Sigmoid colon (tissue), 7 donors: Measurements from ENCODE around the gene SDK2. TPM values are rescaled to one million over a fixed set of nuclear protein-coding genes. Genes with fewer than 3 reads are reported as not detected.

ENCODE experiments used
- DNase-seq: peaks from one replicate; pipeline ENCODE4 v3.0.0-alpha.2; 2019
- H3K27ac ChIP-seq, 4 donors: fragments of 200-600 bp; sonication (generic); one replicate each; pipeline ENCODE4 v1.5.1; 2016 to 2019; ENCODE audit warnings: mild to moderate bottlenecking in 1 of 4
- H3K27me3 ChIP-seq, 3 donors: fragments of 200-600 bp; sonication (generic); one replicate each; pipeline ENCODE4 v1.5.1; 2019; ENCODE audit warnings: mild to moderate bottlenecking in 1 of 3
- H3K36me3 ChIP-seq, 4 donors: fragments of 200-600 bp; sonication (generic); one replicate each; pipeline ENCODE4 v1.5.1; 2016 to 2019
- H3K4me1 ChIP-seq, 4 donors: fragments of 200-600 bp; sonication (generic); one replicate each; pipeline ENCODE4 v1.5.1; 2017 to 2019
- H3K4me3 ChIP-seq, 4 donors: fragments of 200-600 bp; sonication (generic); one replicate each; pipeline ENCODE4 v1.5.1; 2017 to 2019; ENCODE audit warnings: mild to moderate bottlenecking in 2 of 4, moderate library complexity in 1 of 4
- H3K9me3 ChIP-seq, 4 donors: fragments of 200-600 bp in 3 of 4; sonication (generic) in 3 of 4; one replicate each; pipeline versions ENCODE4 v1.5.1 to v1.6.1; 2013 to 2019
- CTCF ChIP-seq, 4 experiments: fragments of 450-650 bp in 3 of 4; fragments of 200-600 bp in 1 of 4; IDR thresholded peaks; one replicate each; pipeline ENCODE4 v1.5.1; 2016 to 2019; ENCODE audit warnings: antibody characterized with exemption in 4 of 4, mild to moderate bottlenecking in 3 of 4, moderate library complexity in 2 of 4
- EP300 ChIP-seq, 4 donors: sonication (generic); formaldehyde crosslinking; IDR thresholded peaks; one replicate each; pipeline ENCODE4 v1.6.1; 2017; ENCODE audit warnings: antibody characterized with exemption in 4 of 4
- POLR2A ChIP-seq, 2 donors: fragments of 450-650 bp; IDR thresholded peaks; one replicate each; pipeline ENCODE4 v1.6.1; 2016; ENCODE audit warnings: antibody characterized with exemption in 2 of 2, mild to moderate bottlenecking in 2 of 2, moderate library complexity in 2 of 2
- POLR2AphosphoS5 ChIP-seq, 4 donors: sonication (generic); formaldehyde crosslinking; IDR thresholded peaks; one replicate each; pipeline ENCODE4 v1.6.1; 2017; ENCODE audit warnings: antibody characterized with exemption in 4 of 4
- WGBS, 2 donors: extraction: QIAGEN DNeasy Blood & Tissue Kit; methylation state at CpG; one replicate each; pipeline ENCODE4 v1.1.7; 2013; 5-methylcytosine and 5-hydroxymethylcytosine counted together
- intact Hi-C: fragments of 100-400 bp; cut with DNase I; formaldehyde crosslinking; loops from one replicate; pipeline ENCODE4 v1.15.1; 2023
- polyA plus RNA-seq, 3 donors: library from polyadenylated mRNA; stranded (reverse); fragments of 200-250 nt; gene quantifications; one replicate each; pipeline ENCODE4 v1.2.3, GENCODE V29; 2013
- total RNA-seq, 4 donors: library from RNA; depleted of rRNA; stranded (reverse); fragments of >200 nt; gene quantifications; one replicate each; pipeline ENCODE4 v1.1.0, GENCODE V29; 2016
- donor health status: healthy with polysubstance abuse.
- donor health status: Bipolar disorder and iron deficiency.
- donor health status: healthy.

The SDK2 gene
- total and polyA plus RNA-seq, 7 donors: under 0.01 to 1.9 (median 0.71) TPM

DNA sequence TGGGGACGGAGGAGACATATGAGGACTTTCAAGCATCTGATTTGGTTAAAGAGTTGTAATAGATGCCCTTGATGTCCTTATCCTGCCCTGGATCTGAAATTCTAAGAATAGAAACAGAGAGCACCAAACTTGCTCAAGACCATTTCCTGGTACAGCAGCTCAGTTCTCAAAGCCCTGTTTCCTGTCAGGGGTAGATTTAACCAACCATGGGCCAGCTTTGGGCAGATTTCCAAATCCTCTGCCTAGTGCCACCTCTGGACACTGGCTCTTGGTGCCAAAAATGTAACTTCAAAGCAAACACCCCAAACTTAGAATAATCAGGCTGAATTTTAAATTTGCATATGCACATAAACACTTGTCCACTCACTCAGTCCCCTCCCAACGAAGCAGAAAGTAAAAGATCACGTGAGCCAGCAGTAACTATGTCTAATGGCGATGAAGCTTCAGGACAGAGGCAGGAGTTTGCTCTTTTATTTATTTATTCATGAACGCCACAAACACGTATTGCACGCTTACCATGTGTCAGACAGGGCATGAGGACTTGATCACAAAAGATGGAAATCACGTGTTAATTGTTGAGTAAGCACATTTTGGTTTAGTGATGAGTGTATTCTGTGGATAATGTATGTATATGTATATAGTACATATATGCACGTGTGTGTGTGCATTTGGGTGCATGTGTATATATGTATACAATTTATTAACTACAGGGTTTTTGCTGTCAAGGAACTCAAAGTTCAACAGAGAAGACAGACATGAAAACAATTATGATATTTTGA lies 23.1 kb upstream of the SDK2 start:
- H3K4me3 ChIP-seq: no peak overlapping the region
- no peaks in the 10 kb centered on the region for H3K4me1 ChIP-seq
- no peak for TF ChIP-seq CTCF (IDR thresholded peaks at IDR 0.05)
- TF ChIP-seq POLR2AphosphoS5 (IDR thresholded peaks at IDR 0.05): no peak
- no peak for TF ChIP-seq EP300 (IDR thresholded peaks at IDR 0.05)
- no peak for TF ChIP-seq POLR2A (IDR thresholded peaks at IDR 0.05)
- DNase-seq: no peak
- no peak overlapping the region for H3K27ac ChIP-seq
- intact Hi-C loops: no loop called here
- peaks cover 0 to 31% (median 6%) of the 10 kb centered on the region in 3 donors for H3K27me3 ChIP-seq
- WGBS, 2 donors: 64 to 76% methylated on average over 9 of the region's 9 CpGs
- peaks cover 0 to 5% (median 4%) of the 10 kb centered on the region in 4 donors for H3K9me3 ChIP-seq
- no peaks in the 10 kb centered on the region for H3K36me3 ChIP-seq

DNA sequence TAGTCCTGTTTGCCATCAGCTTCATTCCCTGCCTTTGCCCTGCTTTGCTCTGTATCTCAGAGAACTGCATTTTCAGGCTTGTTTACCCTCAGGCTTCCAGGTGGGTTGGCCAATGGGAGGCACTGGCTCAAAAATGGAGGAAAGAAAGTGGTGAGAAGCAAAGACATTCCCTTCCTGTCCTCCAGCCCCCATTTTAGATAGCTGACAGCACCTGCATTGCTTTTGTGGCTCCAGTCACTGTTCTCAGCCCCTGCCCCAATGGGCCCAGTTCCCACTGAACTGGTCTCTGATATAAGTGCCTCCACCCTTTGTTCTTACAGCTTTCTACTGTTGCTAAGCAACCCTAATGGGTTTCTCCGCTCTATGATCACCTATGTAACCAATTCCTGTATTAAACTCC lies 19.4 kb upstream of the SDK2 start:
- no peak for TF ChIP-seq POLR2A (IDR thresholded peaks at IDR 0.05)
- no peak for TF ChIP-seq POLR2AphosphoS5 (IDR thresholded peaks at IDR 0.05)
- no peak for TF ChIP-seq EP300 (IDR thresholded peaks at IDR 0.05)
- TF ChIP-seq CTCF (IDR thresholded peaks at IDR 0.05): no peak
- H3K4me1 ChIP-seq: no peaks in the 10 kb centered on the region
- H3K27me3 ChIP-seq: peaks cover 0 to 30% (median 6%) of the 10 kb centered on the region in 3 donors
- 57 to 81% methylated on average over 1 of the region's 1 CpG for WGBS, 2 donors
- DNase-seq: no peak
- H3K36me3 ChIP-seq: no peaks in the 10 kb centered on the region
- H3K9me3 ChIP-seq: no peaks in the 10 kb centered on the region
- intact Hi-C loops: no loop called here
- H3K4me3 ChIP-seq: no peak overlapping the region
- no peak overlapping the region for H3K27ac ChIP-seq

- WGBS, 2 donors: 92 to 95% methylated on average over 5 of the region's 5 CpGs
- Histone ChIP-seq H3K27ac (no peak overlapping the region), H3K4me1 (no peaks in the 10 kb centered on the region), H3K27me3 (peaks cover 0 to 14% (median 0%) of the 10 kb centered on the region in 3 donors), H3K4me3 (no peak overlapping the region), H3K9me3 (no peaks in the 10 kb centered on the region), H3K36me3 (no peaks in the 10 kb centered on the region)
- intact Hi-C loops: no loop called here
- TF ChIP-seq CTCF (IDR thresholded peaks at IDR 0.05) (no peak), POLR2A (IDR thresholded peaks at IDR 0.05) (no peak), EP300 (IDR thresholded peaks at IDR 0.05) (no peak), POLR2AphosphoS5 (IDR thresholded peaks at IDR 0.05) (no peak)
- no peak for DNase-seq
Measured at GRCh38 chr17:73660366-73660765, 16.1 kb upstream of the SDK2 start.

DNA sequence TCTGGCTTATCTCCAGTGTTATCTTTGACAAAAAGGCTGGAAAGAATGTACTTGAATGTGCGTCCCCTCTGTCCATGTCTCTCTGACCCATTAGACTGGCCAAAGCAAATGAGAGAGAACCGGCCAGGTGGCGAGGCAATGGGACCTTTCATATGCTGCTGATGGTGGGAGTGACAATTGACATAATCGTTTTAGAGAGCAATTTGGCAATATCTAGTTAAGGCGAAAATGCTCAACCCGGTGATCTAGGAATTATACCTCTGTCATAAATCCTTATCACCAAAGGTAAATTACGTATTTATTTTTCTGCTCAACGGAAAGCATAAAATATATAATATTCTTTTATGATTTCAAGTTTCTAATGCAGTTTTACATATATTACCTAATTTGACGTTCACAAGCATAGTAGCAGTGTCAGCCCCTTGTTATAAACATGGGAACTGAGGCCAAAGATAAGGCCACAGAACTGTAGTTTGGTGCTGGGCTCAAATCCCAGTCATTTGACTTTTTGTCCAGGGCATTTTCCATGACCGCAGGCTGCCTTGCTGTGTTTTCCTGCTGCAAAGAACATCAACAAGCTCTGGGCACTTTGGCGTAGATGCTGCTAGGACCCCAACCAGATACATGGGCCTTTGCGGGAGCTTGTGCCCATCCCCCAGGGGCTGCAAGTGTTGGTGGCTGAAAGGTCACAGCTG lies 14.7 kb upstream of the SDK2 start:
- Histone ChIP-seq H3K36me3 (no peaks in the 10 kb centered on the region), H3K27ac (no peak overlapping the region), H3K27me3 (peaks cover 0 to 3% (median 0%) of the 10 kb centered on the region in 3 donors), H3K4me1 (no peaks in the 10 kb centered on the region), H3K9me3 (peaks cover 0 to 3% (median 0%) of the 10 kb centered on the region in 4 donors), H3K4me3 (no peak overlapping the region)
- DNase-seq: no peak
- intact Hi-C loops: no loop called here
- TF ChIP-seq POLR2A (IDR thresholded peaks at IDR 0.05): no peak
- no peak for TF ChIP-seq CTCF (IDR thresholded peaks at IDR 0.05)
- TF ChIP-seq EP300 (IDR thresholded peaks at IDR 0.05): no peak
- TF ChIP-seq POLR2AphosphoS5 (IDR thresholded peaks at IDR 0.05): no peak
- WGBS, 2 donors: 19 to 72% methylated on average over 12 of the region's 12 CpGs
